Measurements from ENCODE around the gene CDCA5.

Gene CDCA5

DNA sequence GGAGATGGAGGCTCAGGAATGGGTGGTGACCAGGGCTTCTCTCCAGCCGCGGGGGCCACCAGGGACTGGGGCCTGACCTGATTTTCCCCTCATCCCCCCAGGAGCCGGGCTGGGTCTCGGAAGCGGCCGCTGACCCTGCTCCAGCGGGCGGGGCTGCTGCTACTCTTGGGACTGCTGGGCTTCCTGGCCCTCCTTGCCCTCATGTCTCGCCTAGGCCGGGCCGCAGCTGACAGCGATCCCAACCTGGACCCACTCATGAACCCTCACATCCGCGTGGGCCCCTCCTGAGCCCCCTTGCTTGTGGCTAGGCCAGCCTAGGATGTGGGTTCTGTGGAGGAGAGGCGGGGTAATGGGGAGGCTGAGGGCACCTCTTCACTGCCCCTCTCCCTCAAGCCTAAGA is 4.0 kb upstream of the CDCA5 start:
- TF ChIP-seq, protein P1, sequence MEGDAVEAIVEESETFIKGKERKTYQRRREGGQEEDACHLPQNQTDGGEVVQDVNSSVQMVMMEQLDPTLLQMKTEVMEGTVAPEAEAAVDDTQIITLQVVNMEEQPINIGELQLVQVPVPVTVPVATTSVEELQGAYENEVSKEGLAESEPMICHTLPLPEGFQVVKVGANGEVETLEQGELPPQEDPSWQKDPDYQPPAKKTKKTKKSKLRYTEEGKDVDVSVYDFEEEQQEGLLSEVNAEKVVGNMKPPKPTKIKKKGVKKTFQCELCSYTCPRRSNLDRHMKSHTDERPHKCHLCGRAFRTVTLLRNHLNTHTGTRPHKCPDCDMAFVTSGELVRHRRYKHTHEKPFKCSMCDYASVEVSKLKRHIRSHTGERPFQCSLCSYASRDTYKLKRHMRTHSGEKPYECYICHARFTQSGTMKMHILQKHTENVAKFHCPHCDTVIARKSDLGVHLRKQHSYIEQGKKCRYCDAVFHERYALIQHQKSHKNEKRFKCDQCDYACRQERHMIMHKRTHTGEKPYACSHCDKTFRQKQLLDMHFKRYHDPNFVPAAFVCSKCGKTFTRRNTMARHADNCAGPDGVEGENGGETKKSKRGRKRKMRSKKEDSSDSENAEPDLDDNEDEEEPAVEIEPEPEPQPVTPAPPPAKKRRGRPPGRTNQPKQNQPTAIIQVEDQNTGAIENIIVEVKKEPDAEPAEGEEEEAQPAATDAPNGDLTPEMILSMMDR (conservative IDR thresholded peaks at IDR 0.05; ENCODE audit: low read length): no peak
- TF ChIP-seq EZH2phosphoT487 (IDR thresholded peaks at IDR 0.05; ENCODE audit: borderline replicate concordance): no peak
- Histone ChIP-seq H3K4me1 (ENCODE audit: insufficient read depth, low read length, poor library complexity, severe bottlenecking) (peaks cover 15% of the 10 kb centered on the region), H3K36me3 (ENCODE audit: insufficient read depth, low read length) (peaks cover 3% of the 10 kb centered on the region; the same call in 1 of the 2 replicates)

DNA sequence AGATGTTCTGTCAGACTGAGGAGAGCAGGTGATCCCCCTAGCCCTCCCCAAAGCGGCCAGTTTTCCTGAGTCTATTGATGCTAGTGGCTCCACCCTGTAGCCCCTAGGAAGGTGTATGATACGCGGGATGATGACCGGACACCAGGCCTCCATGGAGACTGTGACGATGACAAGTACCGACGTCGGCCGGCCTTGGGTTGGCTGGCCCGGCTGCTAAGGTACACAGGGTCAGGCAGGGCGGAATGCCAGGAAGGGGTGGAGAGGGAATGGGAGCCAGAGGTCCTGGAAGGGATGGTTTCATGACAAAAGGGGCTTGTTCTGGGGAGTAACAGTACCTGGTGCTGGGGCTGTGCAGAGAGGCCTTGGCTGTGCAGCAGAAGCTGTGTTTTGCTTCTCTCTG is 3.4 kb upstream of the CDCA5 start:
- Histone ChIP-seq H3K27me3 (ENCODE audit: insufficient read depth, low read length, poor library complexity, severe bottlenecking) (no peaks in the 10 kb centered on the region), H3K4me3 (ENCODE audit: low read length, poor library complexity, severe bottlenecking) (no peak overlapping the region), H3K79me2 (ENCODE audit: insufficient read depth, low read length) (peaks cover 36% of the 10 kb centered on the region), H3F3A (ENCODE audit: low read depth) (no peaks in the 10 kb centered on the region), H3K4me2 (ENCODE audit: low read depth, low read length, poor library complexity, severe bottlenecking) (no peak overlapping the region), H3K4me1 (ENCODE audit: insufficient read depth, low read length, poor library complexity, severe bottlenecking) (peaks cover 20% of the 10 kb centered on the region), H3K36me3 (ENCODE audit: insufficient read depth, low read length) (peaks cover 3% of the 10 kb centered on the region; the same call in 1 of the 2 replicates), H3K9me3 (ENCODE audit: insufficient read depth, low read depth, low read length) (no peaks in the 10 kb centered on the region), H2AFZ (ENCODE audit: low read length) (no peak overlapping the region), H3K9ac (ENCODE audit: low read depth, low read length, poor library complexity, severe bottlenecking) (no peak overlapping the region), H3K9me2 (replicated peaks; ENCODE audit: low read depth, low read length) (no peaks in the 10 kb centered on the region), H4K20me1 (ENCODE audit: insufficient read depth, low read length, poor library complexity, severe bottlenecking) (peaks cover under 1% of the 10 kb centered on the region)
- TF ChIP-seq, protein P1 (conservative IDR thresholded peaks at IDR 0.05; ENCODE audit: low read length): no peak
- no peak for TF ChIP-seq EZH2phosphoT487 (IDR thresholded peaks at IDR 0.05; ENCODE audit: borderline replicate concordance)

More for the DNA sequence above, 4.0 kb upstream of the CDCA5 start:
- Histone ChIP-seq H3F3A (ENCODE audit: low read depth) (no peaks in the 10 kb centered on the region), H4K20me1 (ENCODE audit: insufficient read depth, low read length, poor library complexity, severe bottlenecking) (no peaks in the 10 kb centered on the region), H3K4me3 (ENCODE audit: low read length, poor library complexity, severe bottlenecking) (no peak overlapping the region), H3K9me2 (replicated peaks; ENCODE audit: low read depth, low read length) (no peaks in the 10 kb centered on the region), H3K4me2 (ENCODE audit: low read depth, low read length, poor library complexity, severe bottlenecking) (no peak overlapping the region), H3K79me2 (ENCODE audit: insufficient read depth, low read length) (peaks cover 30% of the 10 kb centered on the region), H3K9me3 (ENCODE audit: insufficient read depth, low read depth, low read length) (no peaks in the 10 kb centered on the region), H3K27me3 (ENCODE audit: insufficient read depth, low read length, poor library complexity, severe bottlenecking) (no peaks in the 10 kb centered on the region), H3K9ac (ENCODE audit: low read depth, low read length, poor library complexity, severe bottlenecking) (no peak overlapping the region), H2AFZ (ENCODE audit: low read length) (no peak overlapping the region)

DNA sequence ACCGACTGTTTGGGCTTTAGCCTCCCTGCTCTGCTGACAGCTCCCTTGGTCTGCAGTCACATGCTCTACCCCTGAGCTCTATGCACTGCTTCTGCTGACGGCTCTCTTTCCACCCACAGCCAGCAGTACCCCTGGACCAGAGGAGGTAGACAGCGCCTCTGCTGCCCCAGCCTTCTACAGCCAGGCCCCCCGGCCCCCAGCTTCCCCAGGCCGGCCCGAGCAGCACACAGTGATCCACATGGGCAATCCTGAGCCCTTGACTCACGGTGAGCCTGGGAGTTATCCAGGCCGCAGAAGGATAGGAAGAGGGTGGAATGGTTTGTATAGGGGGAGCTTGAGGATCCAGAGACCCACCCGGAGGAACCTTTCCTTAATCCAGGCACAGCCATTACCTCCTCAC is 3.0 kb upstream of the CDCA5 start:
- no peak for TF ChIP-seq EZH2phosphoT487 (IDR thresholded peaks at IDR 0.05; ENCODE audit: borderline replicate concordance)
- TF ChIP-seq, protein P1 (conservative IDR thresholded peaks at IDR 0.05; ENCODE audit: low read length): no peak
- Histone ChIP-seq H3K4me3 (ENCODE audit: low read length, poor library complexity, severe bottlenecking) (no peak overlapping the region), H3K27me3 (ENCODE audit: insufficient read depth, low read length, poor library complexity, severe bottlenecking) (no peaks in the 10 kb centered on the region), H3K9me3 (ENCODE audit: insufficient read depth, low read depth, low read length) (no peaks in the 10 kb centered on the region), H3K4me1 (ENCODE audit: insufficient read depth, low read length, poor library complexity, severe bottlenecking) (peaks cover 24% of the 10 kb centered on the region), H4K20me1 (ENCODE audit: insufficient read depth, low read length, poor library complexity, severe bottlenecking) (peaks cover 4% of the 10 kb centered on the region), H3K79me2 (ENCODE audit: insufficient read depth, low read length) (peaks cover 40% of the 10 kb centered on the region), H3K9me2 (replicated peaks; ENCODE audit: low read depth, low read length) (no peaks in the 10 kb centered on the region), H3K36me3 (ENCODE audit: insufficient read depth, low read length) (peaks cover 3% of the 10 kb centered on the region; the same call in 1 of the 2 replicates), H3K4me2 (ENCODE audit: low read depth, low read length, poor library complexity, severe bottlenecking) (no peak overlapping the region), H2AFZ (ENCODE audit: low read length) (no peak overlapping the region), H3K9ac (ENCODE audit: low read depth, low read length, poor library complexity, severe bottlenecking) (no peak overlapping the region), H3F3A (ENCODE audit: low read depth) (no peaks in the 10 kb centered on the region)

Data from Loucy (cell line).